Activated naive CD4-positive, alpha-beta T cell treated with anti-CD3 and anti-CD28 coated beads for 36 hours (primary cell): ENCODE results near the gene ACVR2A. TPM values are rescaled to one million over a fixed set of nuclear protein-coding genes. Genes with fewer than 3 reads are reported as not detected.

Experiments used
- CTCF ChIA-PET: fragments of 350-600 bp; sonication (Branson Sonifier 250); formaldehyde crosslinking; loops from one replicate; lab custom pipeline; 2021; ENCODE audit warnings: antibody characterized with exemption; lab: Charles Lee
- DNase-seq: peaks from one replicate; pipeline ENCODE4 v3.0.0-alpha.2; 2020
- H3K27ac Mint-ChIP-seq: one replicate; pipeline ENCODE4 v1.8.0; 2021; ENCODE audit warnings: mild to moderate bottlenecking, mixed read lengths
- H3K27me3 Mint-ChIP-seq: one replicate; pipeline ENCODE4 v1.8.0; 2021; ENCODE audit warnings: low read depth, mixed read lengths
- H3K36me3 Mint-ChIP-seq: one replicate; pipeline ENCODE4 v1.8.0; 2021; ENCODE audit warnings: low read depth, mixed read lengths
- H3K4me1 Mint-ChIP-seq: one replicate; pipeline ENCODE4 v1.8.0; 2021; ENCODE audit warnings: low read depth, mixed read lengths
- H3K4me3 Mint-ChIP-seq: one replicate; pipeline ENCODE4 v1.8.0; 2021; ENCODE audit warnings: mild to moderate bottlenecking, moderate library complexity, mixed read lengths
- H3K9me3 Mint-ChIP-seq: one replicate; pipeline ENCODE4 v1.8.0; 2021; ENCODE audit warnings: mixed read lengths
- intact Hi-C: fragments of 100-400 bp; cut with micrococcal nuclease; formaldehyde crosslinking; loops from one replicate; pipeline ENCODE4 v1.15.1; 2023
- total RNA-seq, 2 experiments: library from RNA; stranded (reverse); gene quantifications; one replicate each; pipeline ENCODE4 v1.2.3, GENCODE V29; 2021

Gene ACVR2A
- total RNA-seq, 2 experiments from 2014 or later, result 5.7 to 6.0 TPM

DNA sequence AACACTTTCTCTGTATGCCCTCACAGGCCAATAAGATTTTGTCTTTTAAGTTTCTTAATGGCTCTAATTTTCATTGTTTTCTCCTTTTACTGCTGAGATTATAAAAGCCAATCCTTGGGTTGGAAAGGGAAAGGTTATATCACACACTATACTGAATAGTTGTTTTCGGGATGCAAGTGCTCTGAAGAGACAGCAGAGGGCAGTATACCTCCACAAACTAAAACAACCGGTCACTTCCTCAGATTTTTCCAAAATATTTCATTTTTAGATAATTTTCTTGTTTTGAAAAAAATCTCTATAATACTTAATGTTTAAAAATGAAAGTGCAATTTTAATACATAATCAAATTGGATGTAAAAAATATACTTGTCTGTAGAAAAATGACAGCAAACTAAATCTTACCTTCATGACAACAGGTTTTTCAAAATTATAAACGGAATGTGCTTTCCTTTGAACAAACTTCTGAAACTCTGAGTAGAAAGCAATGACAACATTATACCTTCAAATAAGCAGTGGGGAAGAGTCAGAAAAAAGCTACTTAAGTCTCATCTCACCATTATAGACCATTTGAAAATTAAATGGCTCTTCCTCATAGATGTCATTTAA is 93.0 kb downstream of the ACVR2A start:
- DNase-seq, result no peak
- no peak overlapping the region for H3K4me3 Mint-ChIP-seq
- intact Hi-C loops, result loop anchor here (1.0 to 5.0 kb wide), 5 partner anchors 263 to 1624 kb away; partner anchors contain the start of gene KIF5C
- H3K36me3 Mint-ChIP-seq, result peaks cover 2% of the 10 kb centered on the region
- CTCF ChIA-PET, result interaction anchor here (0.5 to 3.0 kb wide), 3 partner anchors 56 to 799 kb away, joined by 3 to 18 read pairs (median 4); no protein-coding TSS in a partner anchor
- no peaks in the 10 kb centered on the region for H3K27me3 Mint-ChIP-seq
- H3K4me1 Mint-ChIP-seq, result no peaks in the 10 kb centered on the region
- no peak overlapping the region for H3K27ac Mint-ChIP-seq
- no peaks in the 10 kb centered on the region for H3K9me3 Mint-ChIP-seq

DNA sequence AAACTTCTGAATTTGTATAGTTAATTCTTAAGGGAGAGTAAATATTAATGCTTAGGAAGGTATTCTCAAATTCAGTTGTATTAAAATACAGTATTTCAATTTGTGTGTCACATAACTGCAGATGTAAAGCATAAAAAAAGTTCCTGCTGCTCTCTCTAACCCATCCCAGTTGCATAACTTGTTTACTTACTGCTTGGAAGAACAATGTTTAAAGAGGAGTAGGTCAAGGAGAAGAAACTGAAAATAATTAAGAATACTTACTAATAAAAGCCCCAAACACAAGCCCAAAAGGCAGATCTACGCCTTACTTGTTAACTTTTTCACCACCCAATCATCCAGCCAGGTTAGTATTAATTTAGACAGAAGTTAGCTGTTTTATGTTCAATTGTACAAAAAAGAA is 94.5 kb downstream of the ACVR2A start:
- no peak overlapping the region for H3K4me3 Mint-ChIP-seq
- intact Hi-C loops, result loop anchor here (5.0 kb wide), 2 partner anchors 938 to 1623 kb away; partner anchors contain the start of gene KIF5C
- no peak for DNase-seq
- H3K36me3 Mint-ChIP-seq, result peaks cover 2% of the 10 kb centered on the region
- H3K27ac Mint-ChIP-seq, result no peak overlapping the region
- H3K27me3 Mint-ChIP-seq, result no peaks in the 10 kb centered on the region
- CTCF ChIA-PET, result no interaction called here
- no peaks in the 10 kb centered on the region for H3K9me3 Mint-ChIP-seq
- H3K4me1 Mint-ChIP-seq, result no peaks in the 10 kb centered on the region

DNA sequence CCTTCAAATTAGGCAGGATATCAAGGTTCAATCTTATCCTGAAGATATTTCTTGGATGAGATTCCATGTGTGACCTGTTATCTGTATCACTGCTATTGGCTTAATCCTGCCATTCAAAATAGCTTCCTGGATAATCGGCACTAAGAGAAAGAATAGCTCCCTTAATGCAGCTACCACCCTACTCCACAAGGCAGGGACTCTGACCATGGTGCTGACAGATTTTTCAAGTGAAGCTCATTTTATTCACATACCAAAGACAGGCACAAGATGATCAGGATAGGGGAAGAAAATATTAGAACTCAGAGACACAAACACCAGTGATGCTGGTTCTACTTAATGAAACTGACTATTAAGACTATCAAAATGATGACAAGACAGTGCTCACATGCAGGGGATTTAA is 100.8 kb downstream of the ACVR2A start:
- no peak overlapping the region for H3K27ac Mint-ChIP-seq
- peaks cover 5% of the 10 kb centered on the region for H3K36me3 Mint-ChIP-seq
- CTCF ChIA-PET, result interaction anchor here (1.9 kb wide), 1 partner anchor 563 kb away, joined by 8 read pairs; no protein-coding TSS in a partner anchor
- intact Hi-C loops, result no loop called here
- H3K9me3 Mint-ChIP-seq, result no peaks in the 10 kb centered on the region
- no peak for DNase-seq
- H3K4me3 Mint-ChIP-seq, result no peak overlapping the region
- no peaks in the 10 kb centered on the region for H3K27me3 Mint-ChIP-seq
- H3K4me1 Mint-ChIP-seq, result no peaks in the 10 kb centered on the region

DNA sequence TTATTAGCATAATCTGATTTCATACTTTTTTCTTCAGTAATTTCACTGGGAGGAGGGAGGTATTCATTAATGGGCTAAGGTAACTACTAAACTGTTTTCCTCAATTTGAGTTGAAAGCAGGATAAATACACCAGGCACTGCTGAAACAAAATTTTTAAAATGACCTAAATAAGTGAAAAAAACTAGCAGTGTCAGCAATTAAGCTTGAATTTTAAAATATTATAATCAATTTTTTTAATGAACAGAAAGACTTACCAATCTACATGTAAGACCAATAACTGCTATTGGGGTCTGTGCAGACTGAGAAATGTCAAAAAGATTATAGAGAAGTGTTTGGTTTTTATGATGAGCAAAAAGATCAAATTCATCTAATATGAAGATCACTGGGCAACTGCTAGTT is 107.3 kb downstream of the ACVR2A start:
- CTCF ChIA-PET, result no interaction called here
- Mint-ChIP-seq H3K9me3 (no peaks in the 10 kb centered on the region), H3K27ac (no peak overlapping the region), H3K27me3 (no peaks in the 10 kb centered on the region), H3K4me1 (no peaks in the 10 kb centered on the region), H3K36me3 (peaks cover 11% of the 10 kb centered on the region), H3K4me3 (no peak overlapping the region)
- intact Hi-C loops, result no loop called here
- DNase-seq, result no peak

DNA sequence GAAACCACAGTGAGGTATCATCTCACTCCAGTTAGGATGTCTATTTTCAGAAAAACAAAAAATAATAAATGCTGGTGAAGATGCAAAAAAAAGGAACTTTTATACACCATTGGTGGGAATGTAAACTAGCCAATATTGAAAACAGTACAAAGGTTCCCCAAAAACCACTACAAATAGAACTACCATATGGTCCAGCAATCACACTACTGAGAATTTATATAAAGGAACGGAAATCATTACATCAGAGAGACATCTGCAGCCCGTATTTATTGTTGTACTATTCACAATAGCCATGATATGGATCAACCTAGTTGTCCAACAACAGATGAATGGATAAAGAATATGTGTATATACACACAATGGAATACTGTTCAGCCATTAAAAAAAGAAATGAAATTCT is 123.7 kb downstream of the ACVR2A start:
- H3K36me3 Mint-ChIP-seq, result peaks cover 58% of the 10 kb centered on the region
- no peak for DNase-seq
- H3K27me3 Mint-ChIP-seq, result no peaks in the 10 kb centered on the region
- H3K9me3 Mint-ChIP-seq, result peaks cover 19% of the 10 kb centered on the region
- H3K4me3 Mint-ChIP-seq, result no peak overlapping the region
- H3K4me1 Mint-ChIP-seq, result no peaks in the 10 kb centered on the region
- intact Hi-C loops, result no loop called here
- no peak overlapping the region for H3K27ac Mint-ChIP-seq
- CTCF ChIA-PET, result no interaction called here

DNA sequence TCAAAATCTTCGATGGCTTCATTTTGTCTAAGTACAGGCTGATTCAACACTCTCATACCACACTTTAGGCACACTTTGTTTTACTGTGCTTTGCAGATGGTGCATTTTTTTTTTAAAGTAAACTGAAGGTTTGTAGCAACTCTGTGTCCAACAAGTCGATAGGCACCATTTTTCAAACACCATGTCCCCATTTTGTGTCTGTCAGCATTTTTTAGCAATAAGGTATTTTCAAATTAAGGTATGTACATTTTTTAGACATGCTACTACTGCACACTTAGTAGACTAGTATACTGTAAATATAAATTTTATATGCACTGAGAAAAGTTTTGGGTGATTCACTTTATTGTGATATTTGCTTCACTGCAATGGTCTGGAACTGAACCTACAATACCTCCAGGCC is 131.3 kb downstream of the ACVR2A start:
- CTCF ChIA-PET, result no interaction called here
- Mint-ChIP-seq H3K4me1 (peaks cover 20% of the 10 kb centered on the region), H3K27me3 (no peaks in the 10 kb centered on the region), H3K4me3 (no peak overlapping the region), H3K36me3 (peaks cover 25% of the 10 kb centered on the region), H3K27ac (no peak overlapping the region), H3K9me3 (peaks cover 3% of the 10 kb centered on the region)
- intact Hi-C loops, result no loop called here
- no peak for DNase-seq

DNA sequence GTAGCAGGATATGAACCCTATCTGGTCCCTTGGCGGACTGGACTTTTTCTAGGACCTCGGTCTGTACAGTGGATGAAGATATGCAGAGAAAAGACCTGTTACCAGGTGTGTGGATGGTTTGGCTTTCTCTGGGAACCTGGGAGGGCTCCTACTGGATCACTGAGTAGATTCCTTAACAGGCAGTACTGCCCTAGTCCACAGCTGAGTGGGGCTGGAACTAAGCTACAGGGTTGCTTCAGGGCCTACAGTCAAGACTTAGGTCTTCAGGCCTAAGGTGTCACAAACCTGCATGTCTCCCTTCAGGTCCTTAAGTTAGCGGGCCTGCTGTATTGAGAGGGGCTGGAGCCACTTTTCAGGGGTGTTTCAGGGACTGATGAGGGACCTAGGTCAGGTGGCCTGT is 132.8 kb downstream of the ACVR2A start:
- peaks cover 3% of the 10 kb centered on the region for H3K9me3 Mint-ChIP-seq
- no peak overlapping the region for H3K27ac Mint-ChIP-seq
- no peak for DNase-seq
- peaks cover 25% of the 10 kb centered on the region for H3K36me3 Mint-ChIP-seq
- CTCF ChIA-PET, result interaction anchor here (0.6 kb wide), 1 partner anchor 63 kb away, joined by 3 read pairs; no protein-coding TSS in a partner anchor
- no peak overlapping the region for H3K4me3 Mint-ChIP-seq
- H3K4me1 Mint-ChIP-seq, result peaks cover 20% of the 10 kb centered on the region
- no peaks in the 10 kb centered on the region for H3K27me3 Mint-ChIP-seq
- intact Hi-C loops, result no loop called here

Other genes with a start within 250 kb of the ACVR2A start
- 10 to 100 TPM; 35.9 to 38.8 TPM for gene ORC4, start 175.7 kb downstream of the ACVR2A start, total RNA-seq
- 10 to 100 TPM; 19.6 to 20.2 TPM for gene MBD5, start 176.1 kb downstream of the ACVR2A start, total RNA-seq